WERI-Rb-1 (cell line): Measurements from ENCODE around the gene SENP6.

Source experiments
- DNase-seq: peaks from one replicate; pipeline ENCODE4 v3.0.0-alpha.2; 2020
- H3K27ac ChIP-seq: fragments of 250-450 bp; sonication (Bioruptor Pico); 2 replicates; pipeline ENCODE4 v1.5.1; 2020; ENCODE audit warnings: mild to moderate bottlenecking, moderate library complexity
- H3K27me3 ChIP-seq: fragments of 250-450 bp; sonication (Bioruptor Pico); 2 replicates; pipeline ENCODE4 v1.5.1; 2021; ENCODE audit warnings: mild to moderate bottlenecking, low read depth, moderate library complexity; ENCODE audit not compliant: insufficient read depth, severe bottlenecking
- H3K36me3 ChIP-seq: fragments of 250-450 bp; sonication (Bioruptor Pico); 2 replicates; pipeline ENCODE4 v1.5.1; 2020; ENCODE audit warnings: mild to moderate bottlenecking, moderate library complexity
- H3K4me3 ChIP-seq: 2 replicates; pipeline ENCODE4 v1.5.1; 2011; ENCODE audit warnings: low read depth, mild to moderate bottlenecking, control low read depth, low read length
- H3K9me3 ChIP-seq: fragments of 250-450 bp; sonication (Bioruptor Pico); 2 replicates; pipeline ENCODE4 v1.5.1; 2021; ENCODE audit warnings: mild to moderate bottlenecking, moderate library complexity; ENCODE audit not compliant: severe bottlenecking
- TF ChIP-seq, protein P1 (sequence below): IDR thresholded peaks from 2 replicates; pipeline ENCODE4 v1.5.1; 2011; ENCODE audit warnings: low read depth, mild to moderate bottlenecking, control low read depth, inconsistent platforms, low read length

Gene SENP6

DNA sequence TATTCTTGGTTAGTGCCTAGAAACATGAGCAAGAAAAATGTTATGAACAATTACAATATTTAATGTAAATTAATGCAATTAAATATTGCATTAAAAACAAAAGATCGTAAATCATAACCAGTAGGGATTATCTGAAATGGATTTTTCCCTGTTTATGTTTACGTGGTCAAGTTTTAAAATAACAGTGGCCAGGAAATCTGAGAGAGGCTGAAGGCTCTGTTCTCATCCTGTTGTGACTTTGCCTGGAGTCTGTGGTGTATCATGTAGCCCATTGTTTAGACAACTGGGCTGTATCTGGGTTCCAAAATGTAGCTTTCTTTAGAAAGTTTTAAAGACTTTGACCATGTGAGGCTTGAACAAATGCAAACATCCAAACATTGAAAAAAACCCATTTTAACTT, 149.8 kb downstream of the SENP6 start:
- TF ChIP-seq, protein P1, sequence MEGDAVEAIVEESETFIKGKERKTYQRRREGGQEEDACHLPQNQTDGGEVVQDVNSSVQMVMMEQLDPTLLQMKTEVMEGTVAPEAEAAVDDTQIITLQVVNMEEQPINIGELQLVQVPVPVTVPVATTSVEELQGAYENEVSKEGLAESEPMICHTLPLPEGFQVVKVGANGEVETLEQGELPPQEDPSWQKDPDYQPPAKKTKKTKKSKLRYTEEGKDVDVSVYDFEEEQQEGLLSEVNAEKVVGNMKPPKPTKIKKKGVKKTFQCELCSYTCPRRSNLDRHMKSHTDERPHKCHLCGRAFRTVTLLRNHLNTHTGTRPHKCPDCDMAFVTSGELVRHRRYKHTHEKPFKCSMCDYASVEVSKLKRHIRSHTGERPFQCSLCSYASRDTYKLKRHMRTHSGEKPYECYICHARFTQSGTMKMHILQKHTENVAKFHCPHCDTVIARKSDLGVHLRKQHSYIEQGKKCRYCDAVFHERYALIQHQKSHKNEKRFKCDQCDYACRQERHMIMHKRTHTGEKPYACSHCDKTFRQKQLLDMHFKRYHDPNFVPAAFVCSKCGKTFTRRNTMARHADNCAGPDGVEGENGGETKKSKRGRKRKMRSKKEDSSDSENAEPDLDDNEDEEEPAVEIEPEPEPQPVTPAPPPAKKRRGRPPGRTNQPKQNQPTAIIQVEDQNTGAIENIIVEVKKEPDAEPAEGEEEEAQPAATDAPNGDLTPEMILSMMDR, result no peak
- DNase-seq, result no peak
- Histone ChIP-seq H3K27ac (no peak overlapping the region), H3K36me3 (peaks cover 3% of the 10 kb centered on the region; the same call in 1 of the 2 replicates), H3K27me3 (no peaks in the 10 kb centered on the region), H3K9me3 (no peaks in the 10 kb centered on the region), H3K4me3 (no peak overlapping the region)

DNA sequence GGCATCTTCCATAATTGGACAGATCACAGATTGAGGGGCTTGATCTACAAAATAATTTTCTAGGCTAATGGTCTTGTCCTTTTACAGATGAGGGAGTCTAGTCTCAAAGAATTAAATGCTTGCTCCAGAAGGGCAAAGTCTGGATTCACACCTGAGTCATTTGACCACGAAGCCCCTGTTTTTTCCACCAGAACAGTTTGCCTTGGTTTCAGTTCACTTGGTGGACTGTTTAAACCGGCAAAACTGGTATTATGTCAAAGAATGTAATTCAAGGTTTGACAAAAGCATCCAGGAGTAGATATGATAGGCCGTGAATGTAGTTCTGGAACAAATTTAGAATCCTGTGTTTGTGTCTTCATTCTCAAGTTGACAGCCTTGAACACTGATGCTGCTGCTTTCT, 150.7 kb downstream of the SENP6 start:
- no peak overlapping the region for H3K4me3 ChIP-seq
- H3K27ac ChIP-seq, result no peak overlapping the region
- peaks cover 3% of the 10 kb centered on the region; the same call in 1 of the 2 replicates for H3K36me3 ChIP-seq

DNA sequence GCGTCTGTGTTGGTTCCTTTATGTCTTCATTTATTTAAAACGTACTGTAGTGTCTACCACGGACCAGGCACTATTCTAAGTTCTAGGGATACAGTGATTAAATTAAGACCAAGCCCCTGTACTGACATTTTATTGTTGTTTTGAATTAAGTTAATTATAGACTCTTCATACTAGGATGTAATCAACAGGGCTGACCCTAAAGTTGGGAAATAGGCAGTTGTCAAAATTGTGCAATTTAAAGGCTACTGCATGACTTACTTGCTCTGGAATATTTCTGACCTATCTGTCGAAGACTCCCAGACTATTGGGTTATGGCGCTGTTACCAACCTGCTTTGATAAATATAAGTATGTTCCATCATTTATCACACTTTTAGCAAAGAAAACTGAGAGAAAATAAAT, 154.0 kb downstream of the SENP6 start:
- no peaks in the 10 kb centered on the region for H3K36me3 ChIP-seq
- TF ChIP-seq, protein P1, result no peak
- H3K27ac ChIP-seq, result no peak overlapping the region
- no peaks in the 10 kb centered on the region for H3K27me3 ChIP-seq
- DNase-seq, result no peak
- no peaks in the 10 kb centered on the region for H3K9me3 ChIP-seq
- H3K4me3 ChIP-seq, result no peak overlapping the region

More for the DNA sequence above, 150.7 kb downstream of the SENP6 start:
- no peak for DNase-seq
- no peaks in the 10 kb centered on the region for H3K27me3 ChIP-seq
- TF ChIP-seq, protein P1, result no peak
- H3K9me3 ChIP-seq, result no peaks in the 10 kb centered on the region

DNA sequence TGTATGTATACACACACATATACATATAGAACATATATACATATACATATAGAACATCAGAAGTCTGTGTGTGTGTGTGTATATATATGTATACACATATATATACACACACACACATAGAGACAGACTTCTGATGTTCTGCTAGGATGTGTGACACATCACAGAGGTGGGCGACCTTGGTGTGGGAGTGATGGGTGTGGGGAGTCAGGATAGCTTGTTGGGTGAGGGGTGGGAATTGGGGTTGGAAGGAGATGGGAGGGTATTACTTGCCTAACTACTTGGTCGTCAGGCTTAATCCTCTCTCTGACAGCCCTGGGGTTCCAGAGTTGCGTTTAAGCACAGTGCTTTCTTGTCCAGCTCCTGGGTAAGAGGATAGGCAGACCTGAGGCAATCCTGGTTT, 155.6 kb downstream of the SENP6 start:
- TF ChIP-seq, protein P1, result no peak
- Histone ChIP-seq H3K9me3 (no peaks in the 10 kb centered on the region), H3K27me3 (no peaks in the 10 kb centered on the region), H3K27ac (no peak overlapping the region), H3K36me3 (no peaks in the 10 kb centered on the region), H3K4me3 (no peak overlapping the region)
- no peak for DNase-seq

DNA sequence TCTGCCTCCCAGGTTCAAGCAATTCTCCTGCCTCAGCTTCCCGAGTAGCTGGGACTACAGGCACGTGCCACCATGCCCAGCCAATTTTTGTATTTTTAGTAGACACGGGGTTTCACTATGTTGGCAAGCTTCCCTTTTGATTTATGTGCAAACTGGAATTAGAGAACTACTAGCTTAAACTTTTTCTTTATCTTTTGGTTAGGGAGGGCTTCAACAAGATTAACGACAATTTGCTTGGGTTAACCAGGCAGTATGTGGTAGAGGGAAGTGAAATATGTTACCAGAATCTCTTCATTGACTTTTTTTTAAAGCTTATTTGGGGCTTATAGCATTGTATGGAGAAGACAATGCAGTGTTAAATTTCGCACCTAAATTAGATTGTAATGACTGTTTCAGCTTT, 156.4 kb downstream of the SENP6 start:
- TF ChIP-seq, protein P1, result no peak
- H3K4me3 ChIP-seq, result no peak overlapping the region
- no peaks in the 10 kb centered on the region for H3K27me3 ChIP-seq
- no peaks in the 10 kb centered on the region for H3K36me3 ChIP-seq
- DNase-seq, result no peak
- H3K9me3 ChIP-seq, result no peaks in the 10 kb centered on the region
- H3K27ac ChIP-seq, result no peak overlapping the region

DNA sequence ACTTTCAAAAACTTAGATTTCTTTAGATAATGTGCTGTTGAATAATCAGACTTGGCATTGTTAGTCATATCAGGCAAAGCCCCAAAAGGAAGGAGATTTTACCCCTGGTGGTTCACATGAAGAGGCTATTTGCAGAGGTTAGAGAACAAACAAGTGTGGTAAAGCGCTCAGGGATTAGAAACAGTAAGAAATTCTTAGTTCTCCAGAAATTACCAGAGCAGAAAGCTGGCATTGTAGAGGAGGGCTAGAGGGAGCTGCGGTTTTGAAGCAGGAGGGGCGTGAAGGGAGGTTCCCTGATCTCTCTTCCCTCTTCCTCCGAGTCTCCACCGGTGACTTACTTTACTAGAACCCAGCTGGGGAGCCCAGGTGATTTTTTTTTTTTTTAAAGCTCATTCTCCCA, 157.5 kb downstream of the SENP6 start:
- no peak overlapping the region for H3K27ac ChIP-seq
- H3K9me3 ChIP-seq, result no peaks in the 10 kb centered on the region
- H3K4me3 ChIP-seq, result no peak overlapping the region
- DNase-seq, result no peak
- TF ChIP-seq, protein P1, result no peak
- no peaks in the 10 kb centered on the region for H3K27me3 ChIP-seq
- no peaks in the 10 kb centered on the region for H3K36me3 ChIP-seq
